Stimulated activated CD8-positive, alpha-beta memory T cell treated with anti-CD3 and anti-CD28 coated beads, Interleukin-15, amount 100 ng/mL, for 1 hour (primary cell): ENCODE measurements around the gene PHF23.

ENCODE experiments used
- DNase-seq: peaks from one replicate; pipeline ENCODE4 v3.0.0-alpha.2; 2020; ENCODE audit warnings: low read depth

PHF23 gene

DNA sequence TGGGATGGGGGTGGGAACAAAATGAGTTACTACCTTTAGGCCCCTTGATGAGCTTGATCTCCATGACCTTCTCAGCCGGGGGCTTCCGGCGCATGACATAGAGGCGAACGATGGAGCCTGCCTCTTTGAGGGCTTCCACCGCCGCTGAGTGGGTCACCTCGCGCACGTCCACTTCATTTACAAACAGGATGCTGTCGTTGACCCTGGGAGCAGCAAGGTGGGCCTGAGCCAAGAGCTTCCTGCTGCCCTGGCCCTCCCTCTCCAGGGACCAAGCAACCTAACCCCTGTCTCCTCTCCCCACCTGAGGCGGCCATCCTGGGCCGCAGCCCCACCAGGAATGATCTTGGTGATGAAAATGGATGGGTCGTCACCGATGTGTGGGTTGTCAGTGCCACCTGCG, 35.9 kb downstream of the PHF23 start:
- DNase-seq: no peak

DNA sequence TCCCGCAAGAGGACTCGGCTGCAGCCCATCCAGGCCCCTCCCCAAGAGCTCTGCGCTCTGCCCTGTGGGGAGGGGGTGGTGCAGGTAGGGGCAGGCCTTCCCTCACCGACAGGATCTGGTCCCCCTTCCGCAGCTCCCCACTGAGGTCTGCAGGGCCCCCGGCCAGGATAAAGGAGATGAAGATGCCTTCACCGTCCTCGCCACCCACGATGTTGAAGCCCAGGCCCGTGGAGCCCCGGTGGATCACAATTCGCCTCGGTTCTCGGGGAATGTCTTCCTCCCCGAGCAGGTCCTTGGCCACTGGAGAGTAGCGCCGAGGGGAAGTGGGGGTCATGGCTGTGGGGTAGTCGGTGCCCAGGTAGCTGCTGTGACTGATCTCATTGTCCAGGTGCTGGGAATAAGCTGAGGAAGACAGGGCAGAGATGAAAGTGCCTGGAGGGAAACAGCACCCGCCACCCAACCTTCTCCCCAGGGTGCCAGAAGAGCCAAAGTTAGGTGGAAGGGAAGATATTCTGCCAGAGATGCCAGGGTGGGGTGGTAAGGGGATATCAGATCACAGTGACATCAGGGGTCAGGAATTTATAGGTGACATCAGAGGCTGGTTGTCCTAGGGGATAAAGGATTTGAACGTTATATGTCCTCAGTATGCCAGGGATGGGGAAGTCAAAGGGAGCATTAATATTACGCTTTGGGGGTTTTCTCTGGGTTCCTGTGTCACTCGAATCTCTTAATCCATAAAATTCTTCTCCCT, 42.4 kb downstream of the PHF23 start:
- no peak for DNase-seq

DNA sequence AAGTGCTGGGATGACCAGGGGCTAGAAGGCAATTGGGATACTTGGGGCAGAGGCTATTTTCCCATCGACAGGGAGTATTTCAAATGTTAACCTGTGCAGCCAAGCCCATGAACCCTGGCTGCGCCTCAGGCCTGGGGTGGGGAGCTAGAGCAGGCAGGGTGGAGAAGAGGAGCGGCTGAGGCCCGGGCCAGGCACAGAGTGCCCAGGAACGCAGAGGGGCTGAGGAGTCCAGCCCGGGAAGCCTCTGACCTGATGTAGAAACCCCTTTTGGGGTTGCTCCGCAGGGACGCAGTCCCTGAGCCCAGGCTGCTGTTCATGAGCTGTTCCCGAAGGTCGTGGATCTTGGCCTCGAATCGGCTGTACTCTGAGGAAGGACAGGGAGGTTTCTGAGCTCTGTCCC, 43.3 kb downstream of the PHF23 start:
- no peak for DNase-seq

DNA sequence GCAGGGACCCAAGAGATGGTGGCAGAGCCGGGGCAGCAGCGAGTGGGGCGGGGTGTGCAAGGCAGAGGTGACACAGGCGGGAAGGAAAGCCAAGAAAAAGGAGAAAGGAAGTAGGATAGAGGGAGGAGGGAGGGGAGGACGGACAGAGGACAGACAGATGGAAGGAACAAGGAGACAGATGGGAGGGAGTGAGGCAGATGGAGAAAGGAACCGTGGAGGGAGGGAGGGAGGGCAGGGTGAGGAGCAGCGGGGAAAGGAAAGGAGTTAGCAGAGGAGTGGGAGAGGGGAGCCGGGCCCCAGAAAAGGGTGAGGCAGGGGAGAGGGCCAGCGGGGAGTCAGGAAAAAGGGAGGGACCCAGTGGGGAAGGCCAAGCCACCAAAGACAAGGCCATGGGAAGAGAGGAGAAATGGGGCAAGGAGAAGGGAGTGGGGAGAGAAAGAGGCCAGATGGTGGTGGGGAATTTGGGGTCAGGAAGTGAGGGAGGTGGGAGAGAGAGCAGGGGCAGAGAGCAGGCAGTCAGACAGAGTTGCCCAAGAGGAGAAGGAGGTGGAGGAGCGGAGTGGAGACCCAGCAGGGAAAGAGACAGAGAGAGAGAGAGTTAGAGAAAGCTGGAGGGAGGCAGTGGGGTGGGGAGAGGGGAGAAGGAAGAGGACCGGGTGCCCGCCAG, 46.9 kb downstream of the PHF23 start:
- DNase-seq: no peak

DNA sequence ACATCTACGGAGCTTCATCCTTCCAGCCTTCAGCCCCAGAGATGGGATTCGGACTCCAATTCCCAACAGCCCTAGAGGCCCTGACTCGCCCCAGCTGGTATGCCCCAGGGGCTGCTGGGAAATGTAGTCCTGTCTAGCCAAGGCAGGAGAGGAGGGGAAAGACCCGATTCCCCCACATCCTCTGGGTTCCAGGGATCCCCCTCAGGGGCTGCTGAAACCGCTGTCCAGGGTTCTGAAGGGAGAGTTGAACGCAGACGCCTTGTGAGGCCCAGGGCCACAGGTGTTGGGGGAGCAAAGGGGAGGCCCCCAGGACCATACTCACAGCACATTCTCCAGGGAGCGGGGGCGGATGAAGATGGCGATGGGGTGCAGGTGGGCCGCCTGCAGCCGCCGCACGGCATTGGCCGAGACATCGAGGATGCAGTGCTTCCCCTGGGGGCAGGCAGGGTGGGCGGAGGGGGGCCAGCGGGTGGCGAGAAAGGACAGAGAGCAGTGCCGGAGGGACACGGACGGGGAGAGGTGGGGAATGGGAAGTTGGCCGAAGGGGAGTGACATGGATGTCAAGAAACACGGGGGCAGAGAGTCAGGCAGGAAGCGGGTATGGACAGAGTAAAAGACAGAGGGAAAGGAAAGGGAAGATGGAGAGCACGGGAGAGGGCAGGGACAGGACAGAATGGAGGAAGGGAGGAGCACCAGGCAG, 47.5 kb downstream of the PHF23 start:
- no peak for DNase-seq

DNA sequence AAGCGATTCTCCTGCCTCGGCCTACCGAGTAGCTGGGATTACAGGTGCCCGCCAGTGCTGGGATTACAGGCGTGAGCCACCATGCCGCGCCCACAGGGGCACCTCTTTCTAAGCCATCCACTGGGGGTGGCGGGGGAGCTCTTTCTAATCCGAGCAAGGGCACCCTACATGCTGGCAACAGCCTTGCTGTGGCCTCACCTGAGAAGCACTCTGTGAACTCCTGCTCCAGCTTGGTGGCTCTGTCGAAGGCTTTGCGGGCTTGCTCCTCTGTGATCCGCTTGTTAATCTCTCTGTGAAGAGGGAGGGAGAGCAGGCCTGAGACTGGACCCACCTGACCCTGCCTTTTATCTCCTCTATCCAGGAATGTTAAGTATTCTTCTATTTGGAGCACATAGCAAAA, 48.2 kb downstream of the PHF23 start:
- DNase-seq: no peak

DNA sequence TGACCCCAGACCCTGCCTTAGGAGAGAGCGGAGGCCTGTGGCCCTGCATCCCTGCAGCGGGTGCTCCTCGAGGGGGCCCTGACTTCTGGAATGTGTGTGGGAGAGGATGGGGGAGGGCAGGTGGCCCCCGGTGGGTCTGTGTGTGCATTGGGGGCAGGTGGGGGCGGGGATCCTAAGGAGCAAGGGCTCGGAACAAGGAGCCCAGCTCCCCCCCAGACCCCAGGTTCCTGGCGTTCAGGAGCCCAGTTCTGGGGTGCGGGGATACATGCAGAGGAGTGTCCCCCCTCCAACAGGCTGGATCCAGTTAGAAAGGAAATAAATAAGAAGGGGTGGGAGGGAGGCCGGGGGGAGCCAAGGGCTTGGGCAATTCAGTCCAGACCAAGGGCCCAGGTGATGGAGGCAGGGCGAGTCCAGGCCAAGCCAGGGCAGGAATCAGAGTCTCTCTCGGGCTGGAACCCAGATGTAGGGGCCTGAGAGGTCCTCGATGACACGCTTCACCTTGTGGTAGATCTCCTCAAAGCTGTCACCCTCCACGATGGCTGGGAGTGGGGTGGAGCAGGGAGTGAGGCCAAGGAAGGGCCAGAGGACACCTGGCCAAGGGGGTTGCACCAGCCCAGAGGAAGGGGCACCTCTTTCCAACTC, 48.9 kb downstream of the PHF23 start:
- DNase-seq: no peak

DNA sequence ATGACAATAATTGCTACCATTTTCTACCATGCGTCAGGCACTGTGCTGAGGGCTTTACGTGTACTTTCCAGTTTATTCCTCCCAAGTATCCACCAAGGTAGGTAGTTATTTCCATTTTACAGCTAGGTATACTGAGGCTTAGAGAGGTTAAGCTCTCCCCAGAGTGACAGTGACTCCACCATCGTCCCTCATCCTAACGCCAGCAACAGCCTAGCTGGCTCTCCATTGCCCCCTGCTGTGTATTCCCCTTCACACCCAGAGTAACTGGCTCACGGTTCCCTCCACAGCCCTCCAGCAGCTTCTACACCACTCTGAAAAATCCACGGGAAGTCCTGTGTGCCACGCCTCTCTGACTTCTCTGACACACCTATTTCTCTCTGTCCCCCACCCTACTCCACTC, 53.0 kb downstream of the PHF23 start:
- no peak for DNase-seq
